NB4 (cell line): ENCODE results near the gene TSHZ2.

ENCODE experiments used
- MYC ChIP-seq: IDR thresholded peaks from 2 replicates; pipeline ENCODE4 v1.6.1; 2011; ENCODE audit warnings: low read depth, low read length
- POLR2A ChIP-seq: IDR thresholded peaks from 2 replicates; pipeline ENCODE4 v1.6.1; 2011; ENCODE audit warnings: mild to moderate bottlenecking; ENCODE audit not compliant: insufficient read length; ENCODE audit errors: extremely low read depth
- TF ChIP-seq, protein P1 (sequence below): IDR thresholded peaks from one replicate; pipeline ENCODE4 v1.5.1; 2012; ENCODE audit warnings: low read depth, low read length

DNA sequence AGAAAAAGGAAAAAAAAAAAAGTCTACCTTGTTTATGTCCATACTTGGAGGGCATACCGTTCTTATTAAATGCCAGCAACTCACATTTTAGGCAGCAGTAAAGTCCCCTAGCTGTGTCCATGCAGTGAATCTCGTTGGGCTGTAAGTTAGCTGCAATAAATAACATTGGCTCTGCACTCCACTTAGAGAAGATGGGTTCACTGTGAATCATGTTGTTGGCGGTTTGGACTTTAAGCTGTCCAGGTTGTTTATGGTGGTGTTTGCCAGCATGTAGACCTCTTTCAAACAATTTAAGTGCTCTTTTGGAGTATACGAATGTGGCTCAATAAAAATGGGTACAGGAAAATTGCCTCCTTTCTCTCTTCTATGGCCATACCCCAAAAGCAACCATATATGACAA is 494.1 kb downstream of the TSHZ2 start:
- TF ChIP-seq, protein P1, sequence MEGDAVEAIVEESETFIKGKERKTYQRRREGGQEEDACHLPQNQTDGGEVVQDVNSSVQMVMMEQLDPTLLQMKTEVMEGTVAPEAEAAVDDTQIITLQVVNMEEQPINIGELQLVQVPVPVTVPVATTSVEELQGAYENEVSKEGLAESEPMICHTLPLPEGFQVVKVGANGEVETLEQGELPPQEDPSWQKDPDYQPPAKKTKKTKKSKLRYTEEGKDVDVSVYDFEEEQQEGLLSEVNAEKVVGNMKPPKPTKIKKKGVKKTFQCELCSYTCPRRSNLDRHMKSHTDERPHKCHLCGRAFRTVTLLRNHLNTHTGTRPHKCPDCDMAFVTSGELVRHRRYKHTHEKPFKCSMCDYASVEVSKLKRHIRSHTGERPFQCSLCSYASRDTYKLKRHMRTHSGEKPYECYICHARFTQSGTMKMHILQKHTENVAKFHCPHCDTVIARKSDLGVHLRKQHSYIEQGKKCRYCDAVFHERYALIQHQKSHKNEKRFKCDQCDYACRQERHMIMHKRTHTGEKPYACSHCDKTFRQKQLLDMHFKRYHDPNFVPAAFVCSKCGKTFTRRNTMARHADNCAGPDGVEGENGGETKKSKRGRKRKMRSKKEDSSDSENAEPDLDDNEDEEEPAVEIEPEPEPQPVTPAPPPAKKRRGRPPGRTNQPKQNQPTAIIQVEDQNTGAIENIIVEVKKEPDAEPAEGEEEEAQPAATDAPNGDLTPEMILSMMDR = no peak
- TF ChIP-seq MYC (no peak), POLR2A (no peak)
